GM18858 (cell line): ENCODE measurements around the gene SPINK9.
"Not testable (repeated sequence)": the region's sequence is repeated elsewhere in the genome, so short reads cannot be mapped to it uniquely, and the experiment has no call there.

Source experiments
- ATAC-seq: cut with Tn5 transposase; IDR thresholded peaks from one replicate; pipeline ENCODE4 v1.9.1; 2021; ENCODE audit not compliant: unreplicated experiment

Gene SPINK9

GRCh38 chr5:148335259-148335658 is at the start of gene SPINK9:
Gene SPINK9 (plus strand): TSS chr5:148335559. CDS start chr5:148335614, 55 bp downstream.
- no peak for ATAC-seq

GRCh38 chr5:148290271-148291195 is 44.8 kb upstream of the SPINK9 start:
- no peak for ATAC-seq

GRCh38 chr5:148297731-148298130 is 37.6 kb upstream of the SPINK9 start:
- no peak for ATAC-seq

GRCh38 chr5:148306446-148306845 is 28.9 kb upstream of the SPINK9 start:
- no peak for ATAC-seq

- ATAC-seq = no peak
These were observed 26.3 kb upstream of the SPINK9 start for GRCh38 chr5:148309019-148309418.

- ATAC-seq = no peak
These were observed 25.6 kb upstream of the SPINK9 start for GRCh38 chr5:148309746-148310145.

- ATAC-seq = no peak
These were observed 23.9 kb upstream of the SPINK9 start for GRCh38 chr5:148311484-148311883.

DNA sequence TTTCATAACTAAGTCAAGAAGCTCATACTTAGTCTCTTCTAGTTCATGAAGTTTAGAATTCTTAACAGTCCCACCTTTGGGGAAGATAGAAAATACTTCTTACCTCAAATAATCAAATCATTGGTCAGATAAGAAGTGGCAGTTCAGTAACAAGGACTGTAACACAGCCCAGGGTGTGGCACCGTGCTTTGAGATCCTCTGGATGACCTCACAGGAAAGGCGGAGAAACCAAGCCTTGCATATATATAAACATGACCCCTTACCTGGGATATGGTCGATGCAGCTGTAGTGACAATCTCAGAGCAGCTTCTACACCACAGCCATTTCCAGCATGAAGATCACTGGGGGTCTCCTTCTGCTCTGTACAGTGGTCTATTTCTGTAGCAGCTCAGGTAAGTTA is 23.2 kb upstream of the SPINK9 start, which contains the start of gene SPINK7:
TSS of gene SPINK7 (plus strand) at position 271 of the 400 bp plus-strand sequence. CDS start at position 332, 61 bp downstream.
- ATAC-seq = no peak

DNA sequence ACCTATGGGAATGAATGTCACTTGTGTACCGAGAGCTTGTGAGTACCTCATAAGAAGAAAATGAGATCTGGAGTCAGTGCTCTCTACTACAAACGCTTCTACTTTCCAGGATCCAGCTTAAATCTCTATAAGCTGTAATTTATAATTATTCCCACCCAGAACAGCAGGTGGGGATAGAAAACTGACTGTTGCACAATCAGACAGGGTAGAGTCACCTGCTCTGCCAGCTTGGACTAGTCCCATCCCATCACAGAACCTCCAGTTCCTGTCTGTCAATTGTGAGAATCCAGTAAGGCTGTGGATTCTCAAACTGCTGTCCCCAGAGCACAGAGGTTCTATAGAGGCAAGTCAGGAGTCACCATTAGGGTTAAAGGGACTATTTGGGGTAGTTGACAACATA is 21.2 kb upstream of the SPINK9 start:
- no peak for ATAC-seq

GRCh38 chr5:148314731-148315130 is 20.6 kb upstream of the SPINK9 start:
- ATAC-seq = no peak

DNA sequence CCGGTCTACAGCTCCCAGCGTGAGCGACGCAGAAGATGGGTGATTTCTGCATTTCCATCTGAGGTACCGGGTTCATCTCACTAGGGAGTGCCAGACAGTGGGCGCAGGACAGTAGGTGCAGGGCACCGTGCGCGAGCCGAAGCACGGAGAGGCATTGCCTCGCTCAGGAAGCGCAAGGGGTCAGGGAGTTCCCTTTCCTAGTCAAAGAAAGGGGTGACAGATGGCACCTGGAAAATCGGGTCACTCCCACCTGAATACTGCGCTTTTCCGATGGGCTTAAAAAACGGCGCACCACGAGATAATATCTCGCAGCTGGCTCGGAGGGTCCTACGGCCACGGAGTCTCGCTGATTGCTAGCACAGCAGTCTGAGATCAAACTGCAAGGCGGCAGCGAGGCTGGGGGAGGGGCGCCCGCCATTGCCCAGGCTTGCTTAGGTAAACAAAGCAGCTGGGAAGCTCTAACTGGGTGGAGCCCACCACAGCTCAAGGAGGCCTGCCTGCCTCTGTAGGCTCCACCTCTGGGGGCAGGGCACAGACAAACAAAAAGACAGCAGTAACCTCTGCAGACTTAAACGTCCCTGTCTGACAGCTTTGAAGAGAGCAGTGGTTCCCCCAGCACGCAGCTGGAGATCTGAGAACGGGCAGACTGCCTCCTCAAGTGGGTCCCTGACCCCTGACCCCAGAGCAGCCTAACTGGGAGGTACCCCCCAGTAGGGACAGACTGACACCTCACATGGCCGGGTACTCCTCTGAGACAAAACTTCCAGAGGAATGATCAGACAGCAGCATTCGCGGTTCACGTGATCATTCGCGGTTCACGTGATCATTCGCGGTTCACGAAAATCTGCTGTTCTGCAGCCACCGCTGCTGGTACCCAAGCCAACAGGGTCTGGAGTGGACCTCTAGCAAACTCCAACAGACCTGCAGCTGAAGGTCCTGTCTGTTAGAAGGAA is 15.1 kb upstream of the SPINK9 start:
- ATAC-seq = not testable (repeated sequence)

DNA sequence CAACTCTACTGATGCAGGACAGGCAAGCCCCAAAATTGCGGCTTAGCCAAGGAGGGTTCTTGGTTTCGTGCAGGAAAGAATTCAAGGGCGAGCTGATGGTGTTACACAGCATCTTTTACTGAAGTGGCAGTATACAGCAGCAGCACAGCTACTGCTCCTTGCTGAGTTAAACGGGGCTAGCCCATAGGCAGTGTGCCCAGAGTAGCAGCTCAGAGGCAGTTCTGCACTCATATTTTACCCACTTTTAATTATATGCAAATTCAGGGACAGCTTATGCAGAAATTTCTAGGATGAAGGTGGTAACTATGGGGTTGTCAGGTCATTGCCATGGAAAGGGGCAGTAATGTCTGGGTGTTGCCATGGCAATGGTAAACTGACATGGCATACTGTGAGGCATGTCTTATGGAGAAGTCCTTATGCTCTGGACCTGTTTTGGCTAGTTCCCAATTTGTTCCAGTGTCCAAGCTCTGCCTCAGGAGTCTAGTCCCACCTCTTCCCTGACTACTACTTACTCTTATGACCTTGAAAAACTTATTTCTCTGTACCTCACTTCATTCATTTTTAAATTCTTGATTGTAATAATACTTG is 2.0 kb upstream of the SPINK9 start:
- ATAC-seq = no peak

DNA sequence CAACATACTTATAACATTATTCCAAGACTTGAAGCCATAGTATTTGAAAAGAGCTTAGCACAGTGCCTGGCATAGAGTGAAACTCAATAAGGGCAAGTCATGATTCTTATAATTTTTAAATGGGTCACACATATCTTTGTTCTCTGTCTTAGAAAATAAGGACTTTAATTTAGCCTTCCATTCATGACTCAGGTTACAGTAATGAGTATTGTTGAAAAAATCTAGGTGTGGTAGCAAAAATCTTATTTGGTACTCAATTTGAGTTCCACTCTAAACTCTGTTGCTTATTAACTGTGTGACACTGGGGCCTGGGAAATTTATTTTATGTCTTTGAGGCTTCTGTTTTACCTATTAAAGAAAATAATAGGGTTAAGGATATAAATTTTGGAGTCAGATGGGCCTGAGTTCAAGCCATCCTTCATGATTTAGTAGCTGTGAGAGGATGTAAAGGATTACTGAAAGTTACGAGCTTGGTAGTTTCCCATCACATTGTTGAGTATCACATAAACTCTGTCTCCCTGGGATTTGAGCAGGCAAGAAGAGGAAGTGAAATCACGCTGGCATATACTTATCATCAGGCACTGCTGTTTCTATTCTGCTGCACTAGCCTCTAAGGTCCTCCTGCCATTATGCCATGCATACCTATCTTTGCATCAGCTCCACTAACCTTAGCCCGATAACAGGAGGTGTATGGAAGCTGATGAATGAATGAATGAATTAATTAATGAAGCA is 1.5 kb downstream of the SPINK9 start:
- peak; percentile 76 for ATAC-seq

GRCh38 chr5:148342371-148343045 is 7.1 kb downstream of the SPINK9 start:
- ATAC-seq = no peak

- no peak for ATAC-seq
These were observed 7.7 kb downstream of the SPINK9 start for GRCh38 chr5:148343046-148343407.

DNA sequence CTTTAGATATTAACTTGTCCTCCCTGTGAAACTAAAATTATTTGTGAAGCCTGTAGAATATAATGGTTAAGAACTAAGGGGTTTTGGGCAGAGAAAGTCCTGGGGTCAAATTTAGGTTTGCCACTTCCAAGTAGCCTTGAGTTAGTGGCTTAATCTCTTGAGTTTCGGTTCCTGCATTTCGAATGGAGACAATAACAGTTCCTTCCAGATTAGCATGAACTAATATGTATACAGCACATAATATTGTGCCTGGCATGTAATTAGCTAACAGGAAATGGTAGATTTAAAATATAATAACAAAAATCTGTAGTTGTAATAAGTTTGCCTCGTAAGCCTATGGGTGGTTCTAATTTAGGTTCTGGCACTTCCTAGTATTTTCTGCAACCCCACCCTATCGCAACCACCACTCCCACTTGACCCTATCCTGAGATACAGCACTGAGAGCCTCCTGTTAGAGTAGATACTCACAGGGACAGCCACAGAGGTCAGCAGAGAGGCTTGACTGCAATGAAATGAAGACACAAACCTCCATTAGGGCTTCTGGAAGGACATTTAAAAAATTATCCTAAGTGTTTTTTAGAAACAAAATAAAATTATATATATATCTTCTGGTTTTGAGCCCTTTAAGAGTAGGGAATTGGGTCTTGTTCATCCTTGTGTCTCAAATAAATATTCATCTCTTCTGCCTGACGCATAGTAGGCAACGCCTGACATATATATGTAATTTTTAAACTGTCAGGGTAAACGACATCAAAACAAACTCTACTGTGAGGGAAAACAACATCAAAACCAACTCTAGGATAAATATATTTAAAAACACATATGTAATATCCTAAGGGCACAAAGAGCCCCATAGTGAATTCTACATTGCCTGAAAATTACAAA is 8.5 kb downstream of the SPINK9 start:
- ATAC-seq = no peak

DNA sequence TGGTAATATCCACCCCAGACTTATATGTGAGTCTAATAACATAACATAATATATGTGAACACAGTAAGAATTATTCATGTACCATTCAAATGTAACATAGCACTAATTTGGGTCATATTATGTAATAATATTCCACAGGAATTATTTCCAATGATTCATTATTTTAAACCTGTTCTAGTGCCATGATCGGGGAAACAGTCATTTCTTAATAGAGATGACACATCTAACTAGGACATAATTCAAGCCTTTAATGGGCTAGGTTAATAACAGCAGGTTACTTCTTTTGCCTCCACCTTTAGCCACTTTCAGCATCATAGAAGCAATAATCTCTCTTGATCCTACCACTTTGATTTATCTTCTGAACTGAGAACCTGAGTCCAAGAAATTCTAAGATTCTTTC is 12.3 kb downstream of the SPINK9 start:
- ATAC-seq = no peak

DNA sequence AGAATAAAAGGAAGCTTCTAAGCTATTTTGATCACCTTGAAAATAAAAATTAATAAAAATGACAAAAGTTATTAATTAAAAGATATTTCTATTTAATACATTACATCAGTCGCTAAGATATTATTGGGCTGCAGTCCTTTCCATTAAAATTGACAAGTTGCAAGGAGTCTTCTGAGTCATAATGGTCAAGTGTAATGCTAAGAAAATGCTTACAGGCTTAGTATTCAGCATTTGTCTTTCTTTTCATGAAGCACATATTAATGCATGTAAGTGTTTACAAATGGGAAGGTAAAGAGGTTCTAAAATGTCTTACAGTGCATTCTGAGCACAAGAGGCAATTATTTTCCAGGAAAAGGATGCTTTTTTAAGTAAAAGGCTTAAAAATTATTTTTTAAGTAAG is 17.3 kb downstream of the SPINK9 start:
- ATAC-seq = no peak

GRCh38 chr5:148353634-148354033 is 18.3 kb downstream of the SPINK9 start:
- no peak for ATAC-seq
